MM.1S (cell line): ENCODE data around the gene C2orf74.

Experiments used
- EZH2 ChIP-seq: fragments of 300-600 bp; sonication (generic); optimal IDR thresholded peaks from 2 replicates; pipeline ENCODE3; 2017; ENCODE audit warnings: low read depth, mild to moderate bottlenecking, antibody characterized with exemption, low read length, mixed read lengths
- EZH2phosphoT487 ChIP-seq: fragments of 300-600 bp; sonication (generic); IDR thresholded peaks from 2 replicates; pipeline ENCODE4 v1.6.1; 2018; ENCODE audit warnings: antibody characterized with exemption, low read length
- TF ChIP-seq, protein P1 (sequence below): fragments of 300-600 bp; sonication (generic); IDR thresholded peaks from 2 replicates; pipeline ENCODE4 v1.5.1; 2016; ENCODE audit warnings: antibody characterized with exemption, low read length, mixed read lengths

DNA sequence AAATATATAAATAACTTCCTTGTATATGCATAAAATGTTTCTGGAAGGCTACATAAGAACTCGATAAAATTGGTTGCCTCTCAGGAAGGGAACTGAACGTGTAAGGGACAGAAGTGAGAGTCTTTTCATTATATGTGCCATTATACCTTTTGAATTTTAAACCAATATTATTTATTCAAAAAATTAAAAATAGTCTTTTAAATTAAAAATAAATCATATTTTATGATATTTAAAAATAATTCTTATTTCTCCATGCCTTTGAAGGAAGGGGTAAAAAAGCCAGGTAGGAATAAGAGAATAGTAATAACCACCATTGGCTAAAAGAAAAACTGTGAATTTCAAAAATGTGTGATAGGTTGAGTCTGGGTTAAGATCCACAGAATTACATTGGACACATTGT, 45.7 kb upstream of the C2orf74 start:
- TF ChIP-seq, protein P1, sequence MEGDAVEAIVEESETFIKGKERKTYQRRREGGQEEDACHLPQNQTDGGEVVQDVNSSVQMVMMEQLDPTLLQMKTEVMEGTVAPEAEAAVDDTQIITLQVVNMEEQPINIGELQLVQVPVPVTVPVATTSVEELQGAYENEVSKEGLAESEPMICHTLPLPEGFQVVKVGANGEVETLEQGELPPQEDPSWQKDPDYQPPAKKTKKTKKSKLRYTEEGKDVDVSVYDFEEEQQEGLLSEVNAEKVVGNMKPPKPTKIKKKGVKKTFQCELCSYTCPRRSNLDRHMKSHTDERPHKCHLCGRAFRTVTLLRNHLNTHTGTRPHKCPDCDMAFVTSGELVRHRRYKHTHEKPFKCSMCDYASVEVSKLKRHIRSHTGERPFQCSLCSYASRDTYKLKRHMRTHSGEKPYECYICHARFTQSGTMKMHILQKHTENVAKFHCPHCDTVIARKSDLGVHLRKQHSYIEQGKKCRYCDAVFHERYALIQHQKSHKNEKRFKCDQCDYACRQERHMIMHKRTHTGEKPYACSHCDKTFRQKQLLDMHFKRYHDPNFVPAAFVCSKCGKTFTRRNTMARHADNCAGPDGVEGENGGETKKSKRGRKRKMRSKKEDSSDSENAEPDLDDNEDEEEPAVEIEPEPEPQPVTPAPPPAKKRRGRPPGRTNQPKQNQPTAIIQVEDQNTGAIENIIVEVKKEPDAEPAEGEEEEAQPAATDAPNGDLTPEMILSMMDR, result no peak
- TF ChIP-seq EZH2 (no peak), EZH2phosphoT487 (no peak)
